Activated CD4-positive, alpha-beta T cell treated with anti-CD3 and anti-CD28 coated beads, Interleukin-2, amount 10 ng/mL, durations not matched to agents 24 days and 14 days (primary cell): ENCODE results near the gene LRRC8C. TPM values are rescaled to one million over a fixed set of nuclear protein-coding genes. Genes with fewer than 3 reads are reported as not detected.
"Not testable (repeated sequence)": the region's sequence is repeated elsewhere in the genome, so short reads cannot be mapped to it uniquely, and the experiment has no call there.

Source experiments
- DNase-seq: peaks from one replicate; pipeline ENCODE4 v3.0.0; 2022
- H3K27ac Mint-ChIP-seq: one replicate; pipeline ENCODE4 v1.8.0; 2022; ENCODE audit warnings: mild to moderate bottlenecking, mixed read lengths
- H3K27me3 Mint-ChIP-seq: one replicate; pipeline ENCODE4 v1.8.0; 2022; ENCODE audit warnings: mixed read lengths
- H3K36me3 Mint-ChIP-seq: one replicate; pipeline ENCODE4 v1.8.0; 2022; ENCODE audit warnings: low read depth, mild to moderate bottlenecking, mixed read lengths
- H3K4me1 Mint-ChIP-seq: one replicate; pipeline ENCODE4 v1.8.0; 2021; ENCODE audit warnings: mixed read lengths
- H3K4me3 Mint-ChIP-seq: one replicate; pipeline ENCODE4 v1.8.0; 2022; ENCODE audit warnings: mild to moderate bottlenecking, moderate library complexity, mixed read lengths
- H3K9me3 Mint-ChIP-seq: one replicate; pipeline ENCODE4 v1.8.0; 2021; ENCODE audit warnings: mixed read lengths
- intact Hi-C: fragments of 100-400 bp; cut with micrococcal nuclease; formaldehyde crosslinking; loops from one replicate; pipeline ENCODE4 v1.15.1; 2023
- total RNA-seq: library from RNA; stranded (reverse); gene quantifications from 2 replicates; pipeline ENCODE4 v1.2.3, GENCODE V29; 2022

LRRC8C gene
- total RNA-seq = 73.1 and 74.0 TPM in 2 replicates

DNA sequence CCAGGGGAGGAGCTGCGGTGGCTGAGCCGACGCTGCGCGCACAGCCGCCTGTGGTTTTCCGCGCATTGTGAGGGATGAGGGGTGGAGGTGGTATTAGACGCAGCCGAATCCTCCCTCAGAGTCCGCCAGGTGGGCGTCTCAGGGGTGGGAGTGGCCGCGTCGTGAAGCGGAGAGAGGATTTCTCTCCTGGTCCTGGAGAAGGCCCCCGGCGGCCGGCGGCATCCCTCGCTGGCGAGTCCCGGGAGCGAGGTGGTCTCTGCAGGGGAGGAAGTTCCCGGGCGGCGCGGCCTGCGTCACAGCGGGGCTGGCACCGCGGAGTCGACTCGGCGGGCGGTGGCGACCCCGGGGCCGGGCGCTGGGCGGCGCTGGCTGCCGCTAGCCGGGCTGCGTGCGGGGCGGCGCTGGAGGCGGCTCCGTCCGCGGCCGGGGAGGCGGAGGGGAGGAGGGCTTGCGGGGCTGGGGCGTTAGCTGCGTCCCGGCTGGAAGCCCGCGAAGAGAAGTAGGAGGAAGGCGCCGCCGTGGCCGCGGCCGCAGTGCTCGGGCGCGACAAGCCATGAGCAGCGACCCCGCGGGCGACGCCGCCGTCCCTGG is at the start of gene LRRC8C:
Gene LRRC8C (plus strand): TSS at position 464 of the 591 bp plus-strand sequence. CDS start 53,354 bp downstream, outside the sequence.
- Mint-ChIP-seq H3K4me1 (peaks cover 61% of the 10 kb centered on the region), H3K27me3 (no peaks in the 10 kb centered on the region), H3K36me3 (peaks cover 34% of the 10 kb centered on the region), H3K4me3 (peak within 1 kb of the TSS; percentile 96), H3K27ac (peak within 1 kb of the TSS; percentile 95), H3K9me3 (no peaks in the 10 kb centered on the region)
- peak; percentile 97 for DNase-seq
- intact Hi-C loops = loop anchor here (1.0 to 2.0 kb wide), 8 partner anchors 20 to 362 kb away; partner anchors contain the start of genes LRRC8B and ZNF326

DNA sequence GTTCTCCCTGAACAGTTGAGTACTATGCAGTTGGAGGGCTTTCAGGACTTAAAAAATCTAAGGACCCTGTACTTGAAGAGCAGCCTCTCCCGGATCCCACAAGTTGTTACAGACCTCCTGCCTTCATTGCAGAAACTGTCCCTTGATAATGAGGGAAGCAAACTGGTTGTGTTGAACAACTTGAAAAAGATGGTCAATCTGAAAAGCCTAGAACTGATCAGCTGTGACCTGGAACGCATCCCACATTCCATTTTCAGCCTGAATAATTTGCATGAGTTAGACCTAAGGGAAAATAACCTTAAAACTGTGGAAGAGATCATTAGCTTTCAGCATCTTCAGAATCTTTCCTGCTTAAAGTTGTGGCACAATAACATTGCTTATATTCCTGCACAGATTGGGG is 48.7 kb upstream of the LRRC8C start:
- H3K36me3 Mint-ChIP-seq = peaks cover 91% of the 10 kb centered on the region
- intact Hi-C loops = no loop called here
- H3K27ac Mint-ChIP-seq = no peak overlapping the region
- no peaks in the 10 kb centered on the region for H3K27me3 Mint-ChIP-seq
- H3K4me3 Mint-ChIP-seq = no peak overlapping the region
- H3K9me3 Mint-ChIP-seq = no peaks in the 10 kb centered on the region
- no peak for DNase-seq
- H3K4me1 Mint-ChIP-seq = peaks cover 55% of the 10 kb centered on the region

DNA sequence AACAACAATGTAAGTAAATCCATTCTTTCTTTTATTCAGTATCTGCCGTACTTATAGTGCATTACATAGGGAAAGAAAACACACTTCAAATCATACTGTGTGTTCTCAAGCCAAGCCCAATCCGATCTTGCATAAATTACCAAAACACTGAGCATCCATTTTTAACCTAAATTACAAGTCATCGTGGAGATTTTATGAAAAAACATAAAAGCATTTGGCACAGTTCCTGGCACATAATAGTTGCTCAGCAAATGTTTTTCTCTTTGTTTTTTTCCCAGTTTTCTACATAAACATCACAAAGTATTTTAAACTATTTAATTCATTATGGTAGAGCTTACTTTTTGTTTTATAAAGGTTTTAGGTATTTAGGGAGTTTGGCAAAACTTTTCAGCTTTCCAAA is 48.1 kb upstream of the LRRC8C start:
- Mint-ChIP-seq H3K4me1 (peaks cover 60% of the 10 kb centered on the region), H3K27me3 (no peaks in the 10 kb centered on the region), H3K4me3 (no peak overlapping the region), H3K9me3 (no peaks in the 10 kb centered on the region), H3K36me3 (peaks cover 93% of the 10 kb centered on the region), H3K27ac (peak overlapping the region; percentile 13)
- no peak for DNase-seq
- intact Hi-C loops = no loop called here

- H3K4me3 Mint-ChIP-seq = no peak overlapping the region
- no peaks in the 10 kb centered on the region for H3K27me3 Mint-ChIP-seq
- peaks cover 83% of the 10 kb centered on the region for H3K36me3 Mint-ChIP-seq
- no peak overlapping the region for H3K27ac Mint-ChIP-seq
- no peaks in the 10 kb centered on the region for H3K9me3 Mint-ChIP-seq
- DNase-seq = no peak
- H3K4me1 Mint-ChIP-seq = peaks cover 66% of the 10 kb centered on the region
- intact Hi-C loops = loop anchor here (2.0 kb wide), 1 partner anchor 25 kb away; no protein-coding TSS in a partner anchor
Measured at GRCh38 chr1:89587729-89588161, 45.2 kb upstream of the LRRC8C start.

DNA sequence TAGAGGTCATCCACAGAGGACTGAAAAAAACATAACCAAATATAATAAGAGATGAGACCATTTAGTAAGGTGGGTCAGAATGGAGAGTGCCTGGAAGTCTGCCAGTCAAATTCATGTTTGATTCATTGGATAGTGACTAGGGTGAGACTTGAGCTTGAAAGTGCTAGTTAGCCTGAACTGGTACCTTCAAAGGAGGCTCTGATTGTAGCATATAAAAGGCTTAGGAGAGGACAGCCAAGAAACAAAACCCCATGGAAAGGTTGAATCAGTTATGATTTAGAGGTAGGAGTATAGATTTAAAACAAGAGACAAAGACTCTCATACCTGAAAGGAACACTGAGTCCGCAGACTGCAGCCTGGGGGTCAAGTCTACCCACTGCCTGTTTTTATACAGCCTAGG is 44.4 kb upstream of the LRRC8C start:
- Mint-ChIP-seq H3K27me3 (no peaks in the 10 kb centered on the region), H3K9me3 (no peaks in the 10 kb centered on the region), H3K4me3 (peak overlapping the region; percentile 42), H3K27ac (peak overlapping the region; percentile 75), H3K36me3 (peaks cover 83% of the 10 kb centered on the region), H3K4me1 (peaks cover 69% of the 10 kb centered on the region)
- no peak for DNase-seq
- intact Hi-C loops = no loop called here

DNA sequence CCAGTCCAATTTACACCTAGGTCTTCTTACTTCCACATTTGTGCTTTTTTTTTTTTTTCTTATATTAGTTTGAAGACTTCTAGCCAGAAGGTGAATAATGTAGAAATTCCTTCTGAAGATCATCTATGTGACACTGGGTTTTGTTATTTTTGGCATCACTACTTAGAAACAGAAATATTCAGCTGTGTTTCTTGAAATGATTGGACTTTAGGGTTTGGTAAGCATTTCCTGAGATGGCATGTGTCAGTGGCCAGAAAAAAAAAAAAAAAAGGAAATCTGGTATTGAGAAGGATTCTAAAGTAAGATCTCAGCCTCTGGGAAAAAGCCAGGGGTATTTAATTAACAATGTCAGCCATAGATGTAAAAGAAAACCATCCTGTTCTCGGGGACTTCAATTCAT is 43.4 kb upstream of the LRRC8C start:
- intact Hi-C loops = no loop called here
- peaks cover 81% of the 10 kb centered on the region for H3K36me3 Mint-ChIP-seq

GRCh38 chr1:89590341-89591080 is 42.4 kb upstream of the LRRC8C start:
- peak overlapping the region; percentile 33 for H3K4me3 Mint-ChIP-seq
- H3K9me3 Mint-ChIP-seq = no peaks in the 10 kb centered on the region
- H3K36me3 Mint-ChIP-seq = peaks cover 78% of the 10 kb centered on the region

More for the DNA sequence above, 43.4 kb upstream of the LRRC8C start:
- H3K27ac Mint-ChIP-seq = peak overlapping the region; percentile 82
- H3K4me1 Mint-ChIP-seq = peaks cover 71% of the 10 kb centered on the region
- no peaks in the 10 kb centered on the region for H3K27me3 Mint-ChIP-seq
- no peaks in the 10 kb centered on the region for H3K9me3 Mint-ChIP-seq
- no peak for DNase-seq
- peak overlapping the region; percentile 16 for H3K4me3 Mint-ChIP-seq

DNA sequence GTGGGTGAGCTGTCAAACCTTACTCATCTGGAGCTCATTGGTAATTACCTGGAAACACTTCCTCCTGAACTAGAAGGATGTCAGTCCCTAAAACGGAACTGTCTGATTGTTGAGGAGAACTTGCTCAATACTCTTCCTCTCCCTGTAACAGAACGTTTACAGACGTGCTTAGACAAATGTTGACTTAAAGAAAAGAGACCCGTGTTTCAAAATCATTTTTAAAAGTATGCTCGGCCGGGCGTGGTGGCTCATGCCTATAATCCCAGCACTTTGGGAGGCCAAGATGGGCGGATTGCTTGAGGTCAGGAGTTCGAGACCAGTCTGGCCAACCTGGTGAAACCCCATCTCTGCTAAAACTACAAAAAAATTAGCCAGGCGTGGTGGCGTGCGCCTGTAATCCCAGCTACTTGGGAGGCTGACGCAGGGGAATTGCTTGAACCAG is 40.0 kb upstream of the LRRC8C start:
- Mint-ChIP-seq H3K36me3 (peaks cover 70% of the 10 kb centered on the region), H3K4me3 (peak overlapping the region; percentile 34), H3K27ac (peak overlapping the region; percentile 54), H3K4me1 (peaks cover 66% of the 10 kb centered on the region)
- H3K9me3 Mint-ChIP-seq, DNase-seq, intact Hi-C loops, H3K27me3 Mint-ChIP-seq: not testable (repeated sequence)

More at GRCh38 chr1:89590341-89591080, 42.4 kb upstream of the LRRC8C start:
- intact Hi-C loops = loop anchor here (1.0 kb wide), 1 partner anchor 11 kb away; no protein-coding TSS in a partner anchor
- peaks cover 67% of the 10 kb centered on the region for H3K4me1 Mint-ChIP-seq
- peak overlapping the region; percentile 80 for H3K27ac Mint-ChIP-seq
- DNase-seq = no peak
- no peaks in the 10 kb centered on the region for H3K27me3 Mint-ChIP-seq

DNA sequence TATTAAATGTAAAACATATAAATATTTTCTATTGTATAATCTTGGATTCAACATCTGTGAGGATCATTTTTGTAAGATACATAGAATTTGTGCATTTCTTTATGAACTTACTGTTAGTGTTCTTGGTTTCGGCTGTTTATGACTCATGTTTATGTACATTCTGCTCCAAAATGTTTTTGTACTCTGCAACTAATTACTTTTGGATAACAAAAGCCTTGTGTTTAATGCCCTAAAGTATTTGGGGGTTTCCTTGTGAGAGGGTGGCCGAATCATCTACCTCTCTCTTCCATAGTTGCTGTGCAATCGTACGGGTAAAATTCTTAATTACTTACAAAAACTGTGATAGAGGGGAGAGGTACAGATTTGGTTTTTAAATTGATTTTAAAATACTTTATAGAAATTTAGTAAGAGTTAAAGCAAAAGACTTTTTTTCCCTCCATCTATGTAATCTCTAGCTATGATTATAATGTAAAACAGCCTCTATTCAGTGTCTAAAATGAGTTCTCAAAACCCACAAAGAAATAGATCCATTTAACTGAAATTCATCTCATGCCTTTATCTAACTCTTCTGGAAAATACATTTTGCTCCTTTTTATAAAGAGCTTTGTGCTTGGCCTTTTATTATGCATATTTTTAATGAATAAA is 38.7 kb upstream of the LRRC8C start:
- H3K9me3 Mint-ChIP-seq = no peaks in the 10 kb centered on the region
- intact Hi-C loops = no loop called here
- peaks cover 66% of the 10 kb centered on the region for H3K36me3 Mint-ChIP-seq
- no peak overlapping the region for H3K27ac Mint-ChIP-seq
- no peak for DNase-seq
- no peak overlapping the region for H3K4me3 Mint-ChIP-seq
- H3K27me3 Mint-ChIP-seq = no peaks in the 10 kb centered on the region
- peaks cover 69% of the 10 kb centered on the region for H3K4me1 Mint-ChIP-seq

DNA sequence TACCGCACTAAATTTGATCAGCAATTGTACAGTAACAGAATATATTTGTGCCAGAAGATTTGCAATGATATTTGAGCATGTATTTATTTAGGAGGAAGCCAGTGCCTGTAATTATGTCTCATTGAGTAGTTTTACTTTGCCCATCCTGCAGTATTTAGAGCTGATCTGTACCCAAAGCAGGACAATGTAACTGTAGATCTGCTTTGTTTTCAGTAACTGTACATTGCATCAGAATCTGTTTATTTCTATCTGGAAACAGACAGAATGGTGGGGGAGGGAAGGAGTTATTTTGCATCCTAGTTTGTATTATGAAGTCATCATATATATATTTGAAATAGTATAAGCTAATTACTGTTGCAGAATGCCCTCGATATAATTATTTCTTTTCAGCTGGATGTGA is 36.2 kb upstream of the LRRC8C start:
- H3K4me1 Mint-ChIP-seq = peaks cover 72% of the 10 kb centered on the region
- H3K36me3 Mint-ChIP-seq = peaks cover 64% of the 10 kb centered on the region
- no peak overlapping the region for H3K4me3 Mint-ChIP-seq
- intact Hi-C loops = no loop called here
- no peaks in the 10 kb centered on the region for H3K9me3 Mint-ChIP-seq
- H3K27ac Mint-ChIP-seq = peak overlapping the region; percentile 10
- no peaks in the 10 kb centered on the region for H3K27me3 Mint-ChIP-seq
- DNase-seq = no peak

GRCh38 chr1:89598450-89599331 is 34.2 kb upstream of the LRRC8C start:
- Mint-ChIP-seq H3K4me3 (no peak overlapping the region), H3K36me3 (peaks cover 58% of the 10 kb centered on the region), H3K4me1 (peaks cover 70% of the 10 kb centered on the region), H3K9me3 (no peaks in the 10 kb centered on the region), H3K27me3 (no peaks in the 10 kb centered on the region), H3K27ac (peak overlapping the region; percentile 76)
- intact Hi-C loops = loop anchor here (1.0 to 2.0 kb wide), 2 partner anchors 16 to 115 kb away; no protein-coding TSS in a partner anchor
- DNase-seq = peak; percentile 69

GRCh38 chr1:89599332-89599630 is 33.6 kb upstream of the LRRC8C start:
- Mint-ChIP-seq H3K36me3 (peaks cover 54% of the 10 kb centered on the region), H3K4me3 (no peak overlapping the region), H3K27ac (peak overlapping the region; percentile 76), H3K4me1 (peaks cover 72% of the 10 kb centered on the region), H3K27me3 (no peaks in the 10 kb centered on the region), H3K9me3 (no peaks in the 10 kb centered on the region)
- intact Hi-C loops = loop anchor here (1.0 to 2.0 kb wide), 2 partner anchors 16 to 116 kb away; no protein-coding TSS in a partner anchor
- no peak for DNase-seq
